ENCODE measurements around the gene TFDP1.

DNA sequence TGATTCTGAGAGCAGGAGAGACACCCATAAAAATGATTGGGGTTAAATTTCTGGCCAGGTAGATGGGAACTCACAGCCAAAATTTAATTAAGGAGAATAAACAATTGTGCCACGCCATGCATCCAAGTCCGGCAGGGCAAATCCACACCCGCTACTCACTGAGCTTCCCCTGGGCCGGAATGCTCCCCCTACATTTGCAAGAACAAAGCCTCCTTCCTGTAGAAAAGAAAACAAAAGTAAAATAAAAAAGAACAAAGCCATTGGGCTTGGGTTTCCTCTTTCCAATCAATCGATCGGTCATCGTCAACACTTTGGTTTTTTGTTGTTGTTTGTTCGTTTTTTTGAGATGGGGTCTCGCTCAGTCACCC is 30.2 kb upstream of the TFDP1 start:
- TF ChIP-seq, protein P1, sequence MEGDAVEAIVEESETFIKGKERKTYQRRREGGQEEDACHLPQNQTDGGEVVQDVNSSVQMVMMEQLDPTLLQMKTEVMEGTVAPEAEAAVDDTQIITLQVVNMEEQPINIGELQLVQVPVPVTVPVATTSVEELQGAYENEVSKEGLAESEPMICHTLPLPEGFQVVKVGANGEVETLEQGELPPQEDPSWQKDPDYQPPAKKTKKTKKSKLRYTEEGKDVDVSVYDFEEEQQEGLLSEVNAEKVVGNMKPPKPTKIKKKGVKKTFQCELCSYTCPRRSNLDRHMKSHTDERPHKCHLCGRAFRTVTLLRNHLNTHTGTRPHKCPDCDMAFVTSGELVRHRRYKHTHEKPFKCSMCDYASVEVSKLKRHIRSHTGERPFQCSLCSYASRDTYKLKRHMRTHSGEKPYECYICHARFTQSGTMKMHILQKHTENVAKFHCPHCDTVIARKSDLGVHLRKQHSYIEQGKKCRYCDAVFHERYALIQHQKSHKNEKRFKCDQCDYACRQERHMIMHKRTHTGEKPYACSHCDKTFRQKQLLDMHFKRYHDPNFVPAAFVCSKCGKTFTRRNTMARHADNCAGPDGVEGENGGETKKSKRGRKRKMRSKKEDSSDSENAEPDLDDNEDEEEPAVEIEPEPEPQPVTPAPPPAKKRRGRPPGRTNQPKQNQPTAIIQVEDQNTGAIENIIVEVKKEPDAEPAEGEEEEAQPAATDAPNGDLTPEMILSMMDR (conservative IDR thresholded peaks at IDR 0.05), result no peak
- no peak for TF ChIP-seq EZH2 (IDR thresholded peaks at IDR 0.05; ENCODE audit: low read depth)
